Activated naive CD8-positive, alpha-beta T cell treated with anti-CD3 and anti-CD28 coated beads, Interleukin-2, amount 50 U/mL, for 16 hours (primary cell): ENCODE results near the gene NFATC3.

ENCODE experiments used
- DNase-seq: peaks from one replicate; pipeline ENCODE4 v3.0.0-alpha.2; 2020; ENCODE audit warnings: low read depth, low spot score

The NFATC3 gene

DNA sequence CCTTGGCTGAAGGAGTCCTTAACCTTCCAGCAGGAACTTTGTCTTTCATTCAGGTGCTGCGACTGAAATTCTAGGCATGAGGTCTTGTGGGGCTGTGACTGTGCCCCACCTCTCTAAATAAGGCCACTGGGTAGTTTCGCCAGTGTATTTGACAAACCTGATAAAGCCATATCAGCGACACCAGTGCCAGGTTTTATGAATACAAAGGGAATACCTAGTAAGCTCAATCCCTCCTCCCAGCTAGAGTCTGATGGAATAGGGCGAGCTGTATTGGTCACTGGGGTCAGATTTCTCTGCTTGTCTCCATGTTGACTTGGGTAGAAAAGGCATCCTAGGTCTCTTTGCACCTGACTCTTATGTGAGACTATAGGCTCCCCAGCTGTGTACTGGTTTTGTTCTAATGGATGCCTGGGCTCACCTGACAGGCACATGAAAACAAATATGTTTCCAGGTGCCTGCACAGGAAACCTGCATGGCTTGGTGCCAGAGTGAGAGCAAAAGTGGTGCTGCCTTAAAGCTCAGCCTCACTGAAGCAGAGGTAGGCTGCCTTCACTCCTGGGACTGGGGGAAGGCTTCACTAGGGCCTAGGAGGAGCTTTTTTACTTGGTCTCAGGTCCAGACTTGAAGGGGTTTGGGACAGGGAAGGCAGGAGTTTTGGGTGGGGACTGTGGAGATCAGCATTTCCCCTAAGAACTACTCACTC, 187.5 kb downstream of the NFATC3 start:
- no peak for DNase-seq

DNA sequence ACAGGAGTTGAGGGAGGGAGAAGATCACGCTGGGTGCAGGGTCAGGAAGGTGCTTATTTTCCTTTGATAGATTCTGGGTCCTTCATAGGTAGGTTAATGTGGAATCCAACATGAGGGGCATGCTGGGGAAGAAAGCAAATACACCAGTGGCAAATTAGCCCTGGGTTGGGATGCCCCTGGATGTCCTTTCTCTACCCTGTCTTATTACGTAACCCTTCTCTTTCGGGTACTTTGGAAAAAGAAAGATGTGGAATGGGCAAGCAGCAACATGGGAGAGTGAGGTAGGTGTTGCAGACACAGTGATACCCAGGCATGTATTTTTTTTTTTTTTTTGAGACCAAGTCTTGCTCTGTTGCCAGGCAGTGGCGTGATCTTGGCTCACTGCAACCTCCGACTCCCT, 188.3 kb downstream of the NFATC3 start:
- DNase-seq, result no peak

GRCh38 chr16:68273896-68274295, 188.7 kb downstream of the NFATC3 start:
- DNase-seq, result no peak

GRCh38 chr16:68274441-68274840, 189.3 kb downstream of the NFATC3 start:
- DNase-seq, result no peak

DNA sequence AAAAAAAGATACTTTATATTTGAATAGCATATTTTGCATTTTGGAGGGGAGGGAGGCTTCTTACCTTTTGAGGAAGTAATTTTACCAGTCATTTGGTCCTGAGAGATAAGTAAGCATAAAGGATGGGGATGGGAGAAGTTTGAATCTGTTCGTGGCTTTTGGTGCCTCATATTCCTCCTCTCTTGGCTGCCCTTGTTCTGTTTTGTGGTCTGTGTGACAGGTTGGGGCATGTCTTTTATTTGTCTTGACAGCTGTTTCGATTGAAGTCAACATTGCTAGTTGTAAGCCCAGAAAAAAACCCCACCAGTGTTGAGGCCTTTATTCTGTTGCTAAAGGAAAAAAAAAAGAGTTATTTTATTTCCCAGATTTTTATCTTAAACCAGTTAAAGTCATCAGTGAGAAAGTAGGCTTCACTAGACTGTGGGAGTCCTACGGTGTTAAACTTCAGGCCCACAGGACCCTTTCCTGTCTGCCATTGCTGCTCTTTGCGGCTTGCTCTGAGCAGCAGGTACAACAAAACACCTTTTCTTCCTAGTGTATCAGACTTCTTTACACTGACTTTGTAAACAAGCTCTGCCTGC, 190.5 kb downstream of the NFATC3 start:
- DNase-seq, result no peak

DNA sequence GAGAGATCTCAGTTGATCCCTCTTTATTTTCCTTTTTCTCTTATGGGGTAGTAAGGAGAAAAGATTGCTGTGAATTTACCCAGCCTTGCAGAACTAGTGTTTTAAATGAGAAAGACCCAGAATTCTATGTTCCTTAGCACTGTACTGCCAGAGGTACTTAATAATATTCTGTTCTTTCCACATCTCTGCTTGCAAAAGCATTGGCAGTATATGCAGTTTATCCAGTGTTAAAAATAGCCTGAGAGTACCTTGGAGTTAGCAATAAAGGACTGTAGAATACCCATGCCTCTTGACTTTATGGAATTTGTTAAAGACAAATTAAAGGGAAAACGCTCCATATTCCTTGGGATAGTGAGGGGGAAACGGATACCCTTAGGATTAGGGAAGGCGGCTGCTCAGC, 191.1 kb downstream of the NFATC3 start:
- DNase-seq, result no peak
